HCT116 (cell line): ENCODE data around the gene PFN2. TPM values are rescaled to one million over a fixed set of nuclear protein-coding genes. Genes with fewer than 3 reads are reported as not detected.

ENCODE experiments used
- ATAC-seq: fragments of 200-7000 bp; cut with Tn5 transposase; 2 replicates; pipeline ENCODE4 v1.9.1; 2020; ENCODE audit warnings: mild to moderate bottlenecking, moderate library complexity
- BruUV-seq: library from RNA; stranded (reverse); fragments of 400-500 nt; replicated peaks from 2 replicates; lab custom pipeline; 2021; lab: Mats Ljungman, UMichigan
- CTCF ChIA-PET: fragments of 300-600 bp; sonication (Branson Sonifier 250); formaldehyde crosslinking; loops from one replicate; lab custom pipeline; 2021; ENCODE audit warnings: antibody characterized with exemption; lab: Charles Lee
- POLR2A ChIA-PET: fragments of 300-600, 350-600 bp; sonication (Branson Sonifier 250); formaldehyde crosslinking; loops from one replicate; lab custom pipeline; 2021; ENCODE audit warnings: antibody characterized with exemption; lab: Charles Lee
- RAD21 ChIA-PET, 2 experiments: fragments of 300-600 bp; sonication (Branson Sonifier 250); formaldehyde crosslinking; loops; one replicate each; lab custom pipeline; 2023; ENCODE audit warnings: low total read pairs in 2 of 2; ENCODE audit not compliant: uncharacterized antibody in 2 of 2, unreplicated experiment in 2 of 2, low non-redundant PET in 1 of 2; lab: Charles Lee
- DNase-seq: peaks from one replicate; pipeline ENCODE4 v3.0.0-alpha.2; 2010; ENCODE audit warnings: low read depth, low spot score
- H2AFZ ChIP-seq: fragments of 200-600 bp; shearing (Covaris generic), sonication (generic); 2 replicates; pipeline ENCODE4 v1.6.1; 2017; ENCODE audit warnings: low read depth, mixed run types, mixed read lengths, antibody characterized with exemption, low read length; ENCODE audit not compliant: poor library complexity, severe bottlenecking
- H3K27ac ChIP-seq: 2 replicates; pipeline ENCODE4 v1.5.1; 2012; ENCODE audit warnings: low read depth, low read length
- H3K27me3 ChIP-seq: fragments of 200-600 bp; sonication (generic); 2 replicates; pipeline ENCODE4 v1.6.1; 2016; ENCODE audit warnings: mixed run types, low read length, mixed read lengths; ENCODE audit not compliant: insufficient read depth
- H3K36me3 ChIP-seq, 2 experiments: fragments of 200-500 bp in 1 of 2; fragments of 200-600 bp in 1 of 2; sonication (Bioruptor generic) in 1 of 2; sonication (generic) in 1 of 2; 2 replicates each; pipeline versions ENCODE4 v1.5.1 to v1.6.1; 2014 to 2016; ENCODE audit warnings: low read length in 2 of 2, inconsistent platforms in 1 of 2, mixed read lengths in 1 of 2, mixed run types in 1 of 2; ENCODE audit not compliant: insufficient read depth in 2 of 2, control insufficient read depth in 1 of 2
- H3K4me1 ChIP-seq, 2 experiments: fragments of 200-600 bp in 1 of 2; sonication (generic) in 1 of 2; 2 replicates each; pipeline versions ENCODE4 v1.5.1 to v1.6.1; 2012 to 2017; ENCODE audit warnings: low read length in 2 of 2, inconsistent platforms in 1 of 2, mild to moderate bottlenecking in 1 of 2, mixed read lengths in 1 of 2, mixed run types in 1 of 2, moderate library complexity in 1 of 2; ENCODE audit not compliant: insufficient read depth in 2 of 2, control insufficient read depth in 1 of 2
- H3K4me2 ChIP-seq: fragments of 200-600 bp; sonication (generic); 2 replicates; pipeline ENCODE4 v1.6.1; 2017; ENCODE audit warnings: mixed run types, low read length, mixed read lengths
- H3K4me3 ChIP-seq, 2 experiments: fragments of 200-600 bp in 1 of 2; sonication (generic) in 1 of 2; replicated peaks in 1 of 2; 2 replicates each; pipeline ENCODE4 v1.5.1; 2011 to 2016; ENCODE audit warnings: low read length in 2 of 2, control low read depth in 1 of 2, low read depth in 1 of 2, mild to moderate bottlenecking in 1 of 2, mixed read lengths in 1 of 2, mixed run types in 1 of 2
- H3K79me2 ChIP-seq: fragments of 200-600 bp; sonication (generic); 2 replicates; pipeline ENCODE4 v1.6.1; 2017; ENCODE audit warnings: mild to moderate bottlenecking, mixed run types, low read length, moderate library complexity, mixed read lengths; ENCODE audit not compliant: insufficient read depth
- H3K9ac ChIP-seq: fragments of 200-600 bp; sonication (generic); 2 replicates; pipeline ENCODE4 v1.6.1; 2016; ENCODE audit warnings: low read length, mixed read lengths
- H3K9me2 ChIP-seq: fragments of 200-600 bp; sonication (generic), shearing (Covaris generic); 2 replicates; pipeline ENCODE4 v1.6.1; 2017; ENCODE audit warnings: mixed run types, mild to moderate bottlenecking, moderate library complexity; ENCODE audit not compliant: insufficient read depth
- H3K9me3 ChIP-seq, 2 experiments: fragments of 200-500 bp in 1 of 2; fragments of 200-600 bp in 1 of 2; sonication (Bioruptor generic) in 1 of 2; sonication (generic) in 1 of 2; 2 replicates each; pipeline ENCODE4 v1.6.1; 2014 to 2017; ENCODE audit warnings: low read length in 2 of 2, mixed read lengths in 2 of 2, inconsistent platforms in 1 of 2, low read depth in 1 of 2, mild to moderate bottlenecking in 1 of 2, mixed run types in 1 of 2, moderate library complexity in 1 of 2; ENCODE audit not compliant: control insufficient read depth in 1 of 2, insufficient read depth in 1 of 2
- H4K20me1 ChIP-seq: fragments of 200-600 bp; sonication (generic), shearing (Covaris generic); 2 replicates; pipeline ENCODE4 v1.6.1; 2017; ENCODE audit warnings: mixed run types, mild to moderate bottlenecking, moderate library complexity; ENCODE audit not compliant: insufficient read depth
- CEBPB ChIP-seq: IDR thresholded peaks from 2 replicates; pipeline ENCODE4 v1.6.1; 2012; ENCODE audit warnings: low read depth
- CTCF ChIP-seq, 3 experiments: fragments of 200-600 bp in 1 of 3; sonication (generic) in 1 of 3; IDR thresholded peaks in 2 of 3; conservative IDR thresholded peaks in 1 of 3; 2 replicates each; pipeline ENCODE4 v1.5.1; 2012 to 2017; ENCODE audit warnings: low read depth in 2 of 3, low read length in 2 of 3, antibody characterized with exemption in 1 of 3, borderline replicate concordance in 1 of 3, control low read depth in 1 of 3, mild to moderate bottlenecking in 1 of 3, mixed read lengths in 1 of 3, mixed run types in 1 of 3, moderate library complexity in 1 of 3; ENCODE audit not compliant: insufficient read depth in 1 of 3
- ELF1 ChIP-seq: IDR thresholded peaks from 2 replicates; pipeline ENCODE4 v1.6.1; 2012; ENCODE audit warnings: low read depth, borderline replicate concordance
- EZH2 ChIP-seq: fragments of 200-600 bp; sonication (generic); IDR thresholded peaks from 2 replicates; pipeline ENCODE4 v1.6.1; 2017; ENCODE audit warnings: antibody characterized with exemption, mixed run types
- EZH2phosphoT487 ChIP-seq: fragments of 200-600 bp; IDR thresholded peaks from 2 replicates; pipeline ENCODE4 v1.6.1; 2018; ENCODE audit warnings: antibody characterized with exemption, borderline replicate concordance
- JUND ChIP-seq: IDR thresholded peaks from 2 replicates; pipeline ENCODE4 v1.6.1; 2012
- MAX ChIP-seq: IDR thresholded peaks from 2 replicates; pipeline ENCODE4 v1.6.1; 2012
- POLR2A ChIP-seq: IDR thresholded peaks from 2 replicates; pipeline ENCODE4 v1.7.0; 2011; ENCODE audit warnings: borderline replicate concordance; ENCODE audit not compliant: insufficient read depth, insufficient read length; ENCODE audit errors: extremely low read depth
- POLR2AphosphoS5 ChIP-seq: IDR thresholded peaks from 2 replicates; pipeline ENCODE4 v1.6.1; 2011; ENCODE audit warnings: mild to moderate bottlenecking, low read depth, low read length, moderate library complexity
- REST ChIP-seq: IDR thresholded peaks from 2 replicates; pipeline ENCODE4 v1.6.1; 2012; ENCODE audit warnings: low read depth
- SIN3A ChIP-seq: IDR thresholded peaks from 2 replicates; pipeline ENCODE4 v1.6.1; 2012; ENCODE audit warnings: low read depth
- SP1 ChIP-seq: IDR thresholded peaks from 2 replicates; pipeline ENCODE4 v1.6.1; 2012; ENCODE audit warnings: low read depth
- SRF ChIP-seq: IDR thresholded peaks from 2 replicates; pipeline ENCODE4 v1.6.1; 2012; ENCODE audit warnings: low read depth
- TCF7L2 ChIP-seq: IDR thresholded peaks from 2 replicates; pipeline ENCODE4 v1.7.0; 2011; ENCODE audit warnings: borderline replicate concordance, inconsistent platforms; ENCODE audit not compliant: insufficient read depth, insufficient read length; ENCODE audit errors: extremely low read depth
- YY1 ChIP-seq: IDR thresholded peaks from 2 replicates; pipeline ENCODE4 v1.6.1; 2011; ENCODE audit warnings: low read length, low read depth, moderate library complexity, mild to moderate bottlenecking; ENCODE audit not compliant: insufficient replicate concordance; ENCODE audit errors: extremely low read depth
- ZBTB33 ChIP-seq: IDR thresholded peaks from 2 replicates; pipeline ENCODE4 v1.6.1; 2011; ENCODE audit warnings: mild to moderate bottlenecking, low read length, moderate library complexity; ENCODE audit not compliant: insufficient replicate concordance; ENCODE audit errors: extremely low read depth
- ZFX ChIP-seq: fragments of 450-650 bp; IDR thresholded peaks from 2 replicates; pipeline ENCODE4 v1.6.1; 2017
- ZNF274 ChIP-seq: fragments of 200-500 bp; sonication (Bioruptor generic); IDR thresholded peaks from 2 replicates; pipeline ENCODE4 v1.6.1; 2014; ENCODE audit warnings: mild to moderate bottlenecking, low read depth, low read length, inconsistent platforms
- intact Hi-C: fragments of 100-400 bp; cut with micrococcal nuclease; formaldehyde crosslinking; loops from 2 replicates; pipeline ENCODE4 v1.10.0; 2022
- total RNA-seq: library from RNA; stranded (reverse); gene quantifications from one replicate; pipeline ENCODE4 v1.2.1, GENCODE V29; 2021; ENCODE audit not compliant: unreplicated experiment
- TF ChIP-seq, protein P1 (sequence below): IDR thresholded peaks from 2 replicates; pipeline ENCODE4 v1.6.1; 2012

Gene PFN2
- total RNA-seq, 1 experiment from 2014 or later: 131 TPM

DNA sequence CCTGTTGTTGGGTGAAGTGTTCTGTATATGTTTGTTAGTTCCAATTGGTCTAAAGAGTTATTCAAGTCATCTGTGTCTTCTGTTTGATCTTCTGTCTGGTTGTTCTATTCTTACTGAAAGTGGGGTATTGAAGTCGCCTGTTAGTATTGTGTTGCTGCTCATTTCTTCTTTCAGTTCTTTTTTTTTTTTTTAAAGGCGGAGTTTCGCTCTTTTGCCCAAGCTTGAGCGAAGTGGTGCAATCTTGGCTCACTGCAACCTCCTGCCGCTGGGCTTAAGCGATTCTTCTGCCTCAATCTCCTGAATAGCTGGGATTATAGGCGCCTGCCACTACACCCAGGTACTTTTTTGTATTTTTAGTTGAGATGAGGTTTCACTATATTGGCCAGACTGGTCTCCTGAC lies 23.5 kb downstream of the PFN2 start:
- Histone ChIP-seq H3K4me1 (no peaks in the 10 kb centered on the region), H4K20me1 (peaks cover 10% of the 10 kb centered on the region; the same call in 1 of the 2 replicates), H3K9me2 (no peaks in the 10 kb centered on the region), H3K9me3 (no peaks in the 10 kb centered on the region), H3K27me3 (no peaks in the 10 kb centered on the region), H3K4me2 (no peak overlapping the region), H3K36me3 (no peaks in the 10 kb centered on the region), H3K4me3 (no peak overlapping the region), H3K79me2 (peaks cover 27% of the 10 kb centered on the region), H3K27ac (no peak overlapping the region), H3K9ac (no peak overlapping the region), H2AFZ (no peak overlapping the region)
- ChIA-PET RAD21 (no interaction called here), CTCF (no interaction called here), POLR2A (no interaction called here)
- intact Hi-C loops: no loop called here
- ATAC-seq (no peak), DNase-seq (no peak)
- TF ChIP-seq ELF1 (no peak), EZH2 (no peak), CEBPB (no peak), ZBTB33 (no peak), ZNF274 (no peak), YY1 (no peak), CTCF (IDR thresholded peaks at IDR 0.05 in 2 of 3, conservative IDR thresholded peaks at IDR 0.05 in 1 of 3; ENCODE audit: borderline replicate concordance in 1 of 3, insufficient read depth in 1 of 3, low read depth in 2 of 3, low read length in 2 of 3) (no peak), EZH2phosphoT487 (no peak), MAX (no peak), SP1 (no peak), TCF7L2 (no peak), SIN3A (no peak), ZFX (no peak), POLR2AphosphoS5 (no peak), POLR2A (no peak), SRF (no peak), JUND (no peak), REST (no peak)
- TF ChIP-seq, protein P1, sequence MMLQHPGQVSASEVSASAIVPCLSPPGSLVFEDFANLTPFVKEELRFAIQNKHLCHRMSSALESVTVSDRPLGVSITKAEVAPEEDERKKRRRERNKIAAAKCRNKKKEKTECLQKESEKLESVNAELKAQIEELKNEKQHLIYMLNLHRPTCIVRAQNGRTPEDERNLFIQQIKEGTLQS: no peak
- no TSS peak for BruUV-seq
